HG03575 (cell line): ENCODE results near the gene CDH10.

Source experiments
- ATAC-seq: cut with Tn5 transposase; IDR thresholded peaks from one replicate; pipeline ENCODE4 v1.9.1; 2021; ENCODE audit not compliant: unreplicated experiment, insufficient number of reproducible peaks, low FRiP score; ENCODE audit errors: extremely low read depth

The CDH10 gene

GRCh38 chr5:24497145-24497544 lies 147.6 kb downstream of the CDH10 start:
- ATAC-seq, result no peak

- no peak for ATAC-seq
Observed at GRCh38 chr5:24496268-24496667, 148.5 kb downstream of the CDH10 start.

DNA sequence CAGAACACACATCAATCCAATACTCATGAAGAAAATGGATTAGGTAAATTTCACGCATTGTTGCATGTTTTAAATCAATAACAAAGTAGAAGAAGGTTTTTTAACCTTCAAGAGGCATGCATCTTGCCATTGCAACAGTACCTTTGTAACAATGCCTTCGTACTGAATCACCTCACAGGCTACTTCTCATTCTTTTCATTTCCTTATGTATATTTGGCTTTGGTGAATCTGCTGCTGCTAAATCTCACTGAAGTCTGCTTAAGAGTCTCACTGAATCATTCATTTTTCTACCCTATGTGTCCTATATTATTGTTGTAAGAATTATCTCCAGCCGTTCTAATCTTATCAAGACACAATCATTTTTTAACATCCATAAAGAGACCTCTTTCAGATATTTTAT lies 152.5 kb downstream of the CDH10 start:
- ATAC-seq, result no peak

DNA sequence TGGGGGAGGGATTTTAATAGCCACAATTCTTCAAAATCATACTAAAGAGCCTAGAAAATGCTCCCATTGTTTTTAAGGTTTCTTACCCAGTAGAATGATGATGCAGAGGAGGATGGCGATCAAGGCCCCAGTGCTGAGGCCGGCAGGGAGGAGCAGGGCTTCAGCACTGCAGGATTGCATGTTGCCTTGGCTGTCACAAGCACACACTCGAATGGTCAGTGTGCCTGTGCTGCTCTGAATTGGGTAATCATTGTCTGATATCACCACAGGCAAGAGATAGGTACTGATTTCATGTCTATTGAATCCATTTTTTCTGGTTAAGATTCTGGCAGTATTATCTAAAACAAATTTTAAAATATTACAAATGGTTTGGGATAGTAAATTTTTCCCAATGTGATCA lies 153.3 kb downstream of the CDH10 start:
- no peak for ATAC-seq

- ATAC-seq, result no peak
Observed at GRCh38 chr5:24487368-24488229, 157.2 kb downstream of the CDH10 start.

GRCh38 chr5:24480952-24481351 lies 163.8 kb downstream of the CDH10 start:
- no peak for ATAC-seq

GRCh38 chr5:24477958-24478357 lies 166.8 kb downstream of the CDH10 start:
- ATAC-seq, result no peak

- ATAC-seq, result no peak
Observed at GRCh38 chr5:24475101-24475500, 169.7 kb downstream of the CDH10 start.

DNA sequence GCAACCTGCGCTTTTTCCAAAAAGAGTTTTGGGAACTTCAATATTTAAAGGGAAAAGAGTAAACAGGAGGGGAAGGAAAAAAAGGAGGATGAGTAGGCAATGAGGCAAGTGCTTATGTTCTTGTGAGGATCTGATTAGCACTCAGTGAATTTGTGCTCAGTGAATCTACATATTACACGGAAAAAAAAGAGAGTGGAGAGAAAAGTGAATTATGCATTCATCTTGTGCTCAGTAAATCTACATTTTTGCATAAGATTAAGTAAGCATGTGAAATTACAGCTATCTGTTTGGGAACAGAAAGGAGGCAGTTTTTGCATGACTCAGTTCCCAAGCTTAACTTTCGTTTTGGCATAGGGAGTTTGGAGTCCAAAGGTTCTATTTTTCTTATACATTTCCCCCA lies 170.1 kb downstream of the CDH10 start:
- ATAC-seq, result no peak

DNA sequence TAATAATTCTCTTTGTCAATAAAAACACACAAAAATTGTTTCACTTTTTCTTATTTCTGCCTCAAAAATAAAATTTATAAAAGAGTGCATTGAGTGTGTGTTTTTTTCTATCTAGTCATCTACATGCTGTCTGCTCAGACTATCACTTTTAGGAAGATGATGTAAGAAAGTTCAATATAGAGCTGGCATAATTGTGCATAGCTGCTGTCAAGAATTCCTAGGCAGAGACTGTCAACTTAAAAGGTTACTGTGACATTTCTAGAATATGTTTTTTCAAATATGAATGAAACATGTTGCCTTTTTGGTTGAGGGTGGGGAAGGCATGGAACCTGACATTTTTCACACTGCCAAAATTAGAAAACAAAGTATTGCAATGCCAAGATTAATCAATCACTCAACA lies 172.3 kb downstream of the CDH10 start:
- ATAC-seq, result no peak

- no peak for ATAC-seq
Observed at GRCh38 chr5:24444414-24444813, 200.4 kb downstream of the CDH10 start.

- no peak for ATAC-seq
Observed at GRCh38 chr5:24439465-24439864, 205.3 kb downstream of the CDH10 start.
